HEK293 (cell line): ENCODE measurements around the gene ZNF469.

ENCODE experiments used
- MEIS1 ChIP-seq: sonication (generic); formaldehyde crosslinking; IDR thresholded peaks from 2 replicates; pipeline ENCODE4 v1.8.1; 2022; ENCODE audit warnings: missing genetic modification reagents, mild to moderate bottlenecking, borderline replicate concordance
- REST ChIP-seq: fragments of 450-650 bp; formaldehyde crosslinking; IDR thresholded peaks from 2 replicates; pipeline ENCODE4 v1.5.1; 2016; ENCODE audit warnings: missing biosample characterization, missing genetic modification characterization
- ZNF146 ChIP-seq: fragments of 450-650 bp; formaldehyde crosslinking; IDR thresholded peaks from 2 replicates; pipeline ENCODE4 v1.5.1; 2016; ENCODE audit warnings: missing biosample characterization, missing genetic modification characterization
- ZNF280D ChIP-seq: fragments of 450-650 bp; formaldehyde crosslinking; IDR thresholded peaks from 2 replicates; pipeline ENCODE4 v1.5.1; 2016; ENCODE audit warnings: missing biosample characterization, missing genetic modification characterization
- ZNF510 ChIP-seq: fragments of 450-650 bp; formaldehyde crosslinking; IDR thresholded peaks from 2 replicates; pipeline ENCODE4 v1.5.1; 2018; ENCODE audit warnings: mild to moderate bottlenecking, missing genetic modification characterization, missing biosample characterization; ENCODE audit not compliant: insufficient replicate concordance

- TF ChIP-seq ZNF510 (tag by site-specific recombination), result no peak
- TF ChIP-seq ZNF280D (tag by site-specific recombination), result no peak
- TF ChIP-seq REST, result no peak
- no peak for TF ChIP-seq ZNF146
- no peak for TF ChIP-seq MEIS1 (CRISPR knock-in tag)
These were observed 16.1 kb upstream of the ZNF469 start for GRCh38 chr16:88366704-88367047.
